Mammary epithelial cell (primary cell): ENCODE results near the gene CLEC12A.

Experiments
- EZH2 ChIP-seq: IDR thresholded peaks from 2 replicates; pipeline ENCODE4 v1.6.1; 2012; ENCODE audit warnings: low read length, inconsistent platforms, borderline replicate concordance
- TF ChIP-seq, protein P1 (sequence below), 2 donors: IDR thresholded peaks in 1 of 2; conservative IDR thresholded peaks in 1 of 2; 2 replicates each; pipeline ENCODE4 v1.5.1; 2011 to 2012; ENCODE audit warnings: inconsistent platforms in 2 of 2, low read length in 2 of 2, mild to moderate bottlenecking in 2 of 2, control low read depth in 1 of 2, low read depth in 1 of 2; ENCODE audit not compliant: insufficient read depth in 1 of 2; ENCODE audit errors: extremely low read depth in 1 of 2

- TF ChIP-seq, protein P1, sequence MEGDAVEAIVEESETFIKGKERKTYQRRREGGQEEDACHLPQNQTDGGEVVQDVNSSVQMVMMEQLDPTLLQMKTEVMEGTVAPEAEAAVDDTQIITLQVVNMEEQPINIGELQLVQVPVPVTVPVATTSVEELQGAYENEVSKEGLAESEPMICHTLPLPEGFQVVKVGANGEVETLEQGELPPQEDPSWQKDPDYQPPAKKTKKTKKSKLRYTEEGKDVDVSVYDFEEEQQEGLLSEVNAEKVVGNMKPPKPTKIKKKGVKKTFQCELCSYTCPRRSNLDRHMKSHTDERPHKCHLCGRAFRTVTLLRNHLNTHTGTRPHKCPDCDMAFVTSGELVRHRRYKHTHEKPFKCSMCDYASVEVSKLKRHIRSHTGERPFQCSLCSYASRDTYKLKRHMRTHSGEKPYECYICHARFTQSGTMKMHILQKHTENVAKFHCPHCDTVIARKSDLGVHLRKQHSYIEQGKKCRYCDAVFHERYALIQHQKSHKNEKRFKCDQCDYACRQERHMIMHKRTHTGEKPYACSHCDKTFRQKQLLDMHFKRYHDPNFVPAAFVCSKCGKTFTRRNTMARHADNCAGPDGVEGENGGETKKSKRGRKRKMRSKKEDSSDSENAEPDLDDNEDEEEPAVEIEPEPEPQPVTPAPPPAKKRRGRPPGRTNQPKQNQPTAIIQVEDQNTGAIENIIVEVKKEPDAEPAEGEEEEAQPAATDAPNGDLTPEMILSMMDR (conservative IDR thresholded peaks at IDR 0.05 in 1 of 2, IDR thresholded peaks at IDR 0.05 in 1 of 2; ENCODE audit: extremely low read depth in 1 of 2, insufficient read depth in 1 of 2, low read depth in 1 of 2, low read length in 2 of 2), result no peak
- TF ChIP-seq EZH2, result no peak
These were observed 2.7 kb downstream of the CLEC12A start for GRCh38 chr12:9973949-9974348.
